Sigmoid colon (tissue), 7 donors: ENCODE measurements around the gene FER1L5. TPM values are rescaled to one million over a fixed set of nuclear protein-coding genes. Genes with fewer than 3 reads are reported as not detected.

Source experiments
- DNase-seq: peaks from one replicate; pipeline ENCODE4 v3.0.0-alpha.2; 2019
- H3K27ac ChIP-seq, 4 donors: fragments of 200-600 bp; sonication (generic); one replicate each; pipeline ENCODE4 v1.5.1; 2016 to 2019; ENCODE audit warnings: mild to moderate bottlenecking in 1 of 4
- H3K27me3 ChIP-seq, 3 donors: fragments of 200-600 bp; sonication (generic); one replicate each; pipeline ENCODE4 v1.5.1; 2019; ENCODE audit warnings: mild to moderate bottlenecking in 1 of 3
- H3K36me3 ChIP-seq, 4 donors: fragments of 200-600 bp; sonication (generic); one replicate each; pipeline ENCODE4 v1.5.1; 2016 to 2019
- H3K4me1 ChIP-seq, 4 donors: fragments of 200-600 bp; sonication (generic); one replicate each; pipeline ENCODE4 v1.5.1; 2017 to 2019
- H3K4me3 ChIP-seq, 4 donors: fragments of 200-600 bp; sonication (generic); one replicate each; pipeline ENCODE4 v1.5.1; 2017 to 2019; ENCODE audit warnings: mild to moderate bottlenecking in 2 of 4, moderate library complexity in 1 of 4
- H3K9me3 ChIP-seq, 4 donors: fragments of 200-600 bp in 3 of 4; sonication (generic) in 3 of 4; one replicate each; pipeline versions ENCODE4 v1.5.1 to v1.6.1; 2013 to 2019
- EP300 ChIP-seq, 4 donors: sonication (generic); formaldehyde crosslinking; IDR thresholded peaks; one replicate each; pipeline ENCODE4 v1.6.1; 2017; ENCODE audit warnings: antibody characterized with exemption in 4 of 4
- POLR2A ChIP-seq, 2 donors: fragments of 450-650 bp; IDR thresholded peaks; one replicate each; pipeline ENCODE4 v1.6.1; 2016; ENCODE audit warnings: antibody characterized with exemption in 2 of 2, mild to moderate bottlenecking in 2 of 2, moderate library complexity in 2 of 2
- POLR2AphosphoS5 ChIP-seq, 4 donors: sonication (generic); formaldehyde crosslinking; IDR thresholded peaks; one replicate each; pipeline ENCODE4 v1.6.1; 2017; ENCODE audit warnings: antibody characterized with exemption in 4 of 4
- WGBS, 2 donors: extraction: QIAGEN DNeasy Blood & Tissue Kit; methylation state at CpG; one replicate each; pipeline ENCODE4 v1.1.7; 2013; 5-methylcytosine and 5-hydroxymethylcytosine counted together
- intact Hi-C: fragments of 100-400 bp; cut with DNase I; formaldehyde crosslinking; loops from one replicate; pipeline ENCODE4 v1.15.1; 2023
- polyA plus RNA-seq, 3 donors: library from polyadenylated mRNA; stranded (reverse); fragments of 200-250 nt; gene quantifications; one replicate each; pipeline ENCODE4 v1.2.3, GENCODE V29; 2013
- total RNA-seq, 4 donors: library from RNA; depleted of rRNA; stranded (reverse); fragments of >200 nt; gene quantifications; one replicate each; pipeline ENCODE4 v1.1.0, GENCODE V29; 2016
- TF ChIP-seq, protein P1 (sequence below), 4 experiments: fragments of 450-650 bp in 3 of 4; fragments of 200-600 bp in 1 of 4; IDR thresholded peaks; one replicate each; pipeline ENCODE4 v1.5.1; 2016 to 2019; ENCODE audit warnings: antibody characterized with exemption in 4 of 4, mild to moderate bottlenecking in 3 of 4, moderate library complexity in 2 of 4
- donor health status: healthy with polysubstance abuse.
- donor health status: Bipolar disorder and iron deficiency.
- donor health status: healthy.

Gene FER1L5
- total and polyA plus RNA-seq, 7 donors: under 0.01 to 0.01 TPM; not detected in 5

DNA sequence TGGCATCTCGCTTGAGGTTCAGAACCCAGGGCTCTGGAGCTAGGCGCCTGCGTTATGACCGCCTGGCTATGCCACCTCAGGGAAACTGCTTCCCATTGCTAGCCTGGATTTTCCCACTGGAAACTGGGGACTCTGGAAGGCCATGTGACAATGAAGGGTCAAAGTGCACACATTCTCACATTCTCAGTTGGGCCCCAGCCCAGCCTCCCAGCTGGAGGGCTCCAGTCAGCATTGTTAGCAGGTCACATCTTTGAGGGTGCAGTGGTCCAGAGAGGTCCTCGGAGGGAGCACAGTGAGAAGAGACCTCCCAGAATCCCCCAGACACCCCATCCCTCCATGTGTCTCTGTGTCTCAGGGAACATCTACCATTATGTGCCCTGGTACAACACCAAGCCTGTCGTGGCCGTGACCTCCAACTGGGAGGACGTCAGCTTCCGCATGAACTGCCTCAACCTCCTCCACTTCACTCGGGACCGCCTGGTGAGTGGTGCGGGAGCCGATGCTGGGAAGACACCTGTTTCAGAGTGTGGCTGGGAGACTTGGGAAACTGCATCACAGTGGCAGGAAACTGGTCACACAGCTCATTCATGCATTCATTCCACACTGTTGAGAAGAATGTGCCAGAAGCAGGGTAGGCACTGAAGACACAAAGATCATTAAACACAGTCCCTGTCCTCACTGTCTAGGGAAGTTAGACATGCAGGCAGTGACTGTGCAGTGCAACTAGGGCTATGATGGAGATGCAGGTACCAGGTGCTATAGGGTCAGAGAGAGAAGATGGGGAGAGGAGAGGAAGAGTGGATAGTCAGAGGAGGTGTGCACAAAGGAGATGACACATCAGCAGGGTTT lies 41.6 kb downstream of the FER1L5 start:
- Histone ChIP-seq H3K36me3 (no peaks in the 10 kb centered on the region), H3K9me3 (no peaks in the 10 kb centered on the region), H3K27ac (no peak overlapping the region), H3K27me3 (peaks cover 0 to 23% (median 4%) of the 10 kb centered on the region in 3 donors), H3K4me3 (no peak overlapping the region), H3K4me1 (peaks cover 0 to 11% (median 8%) of the 10 kb centered on the region in 4 donors)
- no peak for TF ChIP-seq EP300 (IDR thresholded peaks at IDR 0.05)
- TF ChIP-seq, protein P1, sequence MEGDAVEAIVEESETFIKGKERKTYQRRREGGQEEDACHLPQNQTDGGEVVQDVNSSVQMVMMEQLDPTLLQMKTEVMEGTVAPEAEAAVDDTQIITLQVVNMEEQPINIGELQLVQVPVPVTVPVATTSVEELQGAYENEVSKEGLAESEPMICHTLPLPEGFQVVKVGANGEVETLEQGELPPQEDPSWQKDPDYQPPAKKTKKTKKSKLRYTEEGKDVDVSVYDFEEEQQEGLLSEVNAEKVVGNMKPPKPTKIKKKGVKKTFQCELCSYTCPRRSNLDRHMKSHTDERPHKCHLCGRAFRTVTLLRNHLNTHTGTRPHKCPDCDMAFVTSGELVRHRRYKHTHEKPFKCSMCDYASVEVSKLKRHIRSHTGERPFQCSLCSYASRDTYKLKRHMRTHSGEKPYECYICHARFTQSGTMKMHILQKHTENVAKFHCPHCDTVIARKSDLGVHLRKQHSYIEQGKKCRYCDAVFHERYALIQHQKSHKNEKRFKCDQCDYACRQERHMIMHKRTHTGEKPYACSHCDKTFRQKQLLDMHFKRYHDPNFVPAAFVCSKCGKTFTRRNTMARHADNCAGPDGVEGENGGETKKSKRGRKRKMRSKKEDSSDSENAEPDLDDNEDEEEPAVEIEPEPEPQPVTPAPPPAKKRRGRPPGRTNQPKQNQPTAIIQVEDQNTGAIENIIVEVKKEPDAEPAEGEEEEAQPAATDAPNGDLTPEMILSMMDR (IDR thresholded peaks at IDR 0.05): no peak
- no peak for TF ChIP-seq POLR2AphosphoS5 (IDR thresholded peaks at IDR 0.05)
- TF ChIP-seq POLR2A (IDR thresholded peaks at IDR 0.05): no peak
- WGBS, 2 donors: 91 to 94% methylated on average over 13 of the region's 13 CpGs
- DNase-seq: peak; percentile 46
- intact Hi-C loops: no loop called here

DNA sequence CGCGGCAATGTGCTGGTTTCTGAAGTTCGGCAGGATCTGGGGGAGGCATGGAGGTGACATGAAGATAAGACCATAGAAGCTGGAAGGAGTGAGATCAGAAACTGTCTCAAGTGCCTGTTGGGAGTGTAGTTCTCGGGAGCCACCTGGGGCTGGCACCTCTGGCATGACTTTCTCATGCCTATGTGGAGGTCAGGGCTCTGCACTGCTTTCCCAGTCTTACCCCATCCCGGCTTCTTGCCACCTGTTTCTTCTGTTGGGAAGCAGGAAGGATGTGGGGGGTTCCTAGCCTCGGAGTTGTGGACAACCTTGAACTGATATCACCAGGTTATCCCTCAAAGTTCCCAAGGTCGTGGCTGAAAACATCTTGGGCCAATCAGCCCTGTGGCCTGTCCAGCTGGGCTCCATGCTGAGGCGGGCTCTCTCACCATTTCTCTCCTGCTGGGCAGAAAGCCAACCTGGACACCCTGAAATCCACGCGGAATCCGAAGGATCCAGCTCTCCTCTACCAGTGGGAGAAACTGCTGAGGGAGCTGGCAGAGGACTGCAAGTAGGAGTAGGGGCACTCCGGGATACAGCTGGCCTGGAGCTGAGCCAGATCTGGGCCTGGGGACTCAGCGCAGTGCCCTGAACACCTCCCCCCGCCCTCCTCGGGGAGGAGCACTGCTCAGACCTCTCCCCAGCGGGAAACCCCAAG lies 42.5 kb downstream of the FER1L5 start:
- 75 to 83% methylated on average over 16 of the region's 16 CpGs for WGBS, 2 donors
- DNase-seq: no peak
- intact Hi-C loops: no loop called here

DNA sequence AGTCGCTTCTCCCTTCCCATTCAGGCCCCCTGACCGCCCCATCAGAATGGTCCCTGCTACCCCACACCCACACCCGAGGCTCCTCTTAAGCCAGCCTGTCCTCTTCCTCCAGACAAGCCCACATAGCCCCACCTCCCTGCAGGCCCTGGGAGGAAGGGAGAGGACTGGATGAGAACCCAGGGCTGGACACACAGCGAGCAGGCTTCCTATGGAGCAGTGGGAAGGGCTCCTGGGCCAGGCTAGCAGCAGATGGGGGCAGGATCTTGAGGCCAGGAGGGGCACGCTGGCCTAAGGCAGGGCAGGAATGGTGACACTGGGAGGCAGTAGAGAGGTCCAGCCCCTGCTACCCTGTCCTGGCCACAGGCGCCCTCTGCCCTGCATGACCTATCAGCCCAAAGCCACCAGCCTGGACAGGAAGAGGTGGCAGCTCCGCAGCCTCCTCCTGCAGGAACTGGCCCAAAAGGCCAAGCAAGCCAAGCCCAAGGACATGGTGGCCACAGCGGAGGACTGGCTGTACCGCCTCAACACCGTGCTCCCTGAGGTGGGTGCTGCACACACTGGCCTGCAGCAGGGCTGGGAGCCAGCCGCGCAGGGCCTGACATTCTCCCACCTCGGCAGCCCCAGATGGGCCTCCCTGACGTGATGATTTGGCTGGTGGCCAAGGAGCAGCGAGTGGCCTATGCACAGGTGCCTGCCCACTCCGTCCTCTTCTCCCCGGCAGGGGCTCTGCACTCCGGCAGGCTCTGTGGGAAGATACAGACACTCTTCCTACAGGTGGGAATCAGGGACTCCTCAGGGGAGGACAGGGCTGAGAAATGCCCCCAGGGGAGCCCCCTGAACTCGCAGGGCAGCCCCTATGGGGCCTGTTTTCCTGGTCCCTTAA lies 43.3 kb downstream of the FER1L5 start:
- no peaks in the 10 kb centered on the region for H3K9me3 ChIP-seq

More for the DNA sequence above, 42.5 kb downstream of the FER1L5 start:
- Histone ChIP-seq H3K4me3 (no peak overlapping the region), H3K9me3 (no peaks in the 10 kb centered on the region), H3K4me1 (peaks cover 0 to 11% (median 8%) of the 10 kb centered on the region in 4 donors), H3K27ac (no peak overlapping the region), H3K36me3 (no peaks in the 10 kb centered on the region), H3K27me3 (peaks cover 0 to 23% (median 4%) of the 10 kb centered on the region in 3 donors)
- TF ChIP-seq, protein P1 (IDR thresholded peaks at IDR 0.05): no peak
- no peak for TF ChIP-seq EP300 (IDR thresholded peaks at IDR 0.05)

DNA sequence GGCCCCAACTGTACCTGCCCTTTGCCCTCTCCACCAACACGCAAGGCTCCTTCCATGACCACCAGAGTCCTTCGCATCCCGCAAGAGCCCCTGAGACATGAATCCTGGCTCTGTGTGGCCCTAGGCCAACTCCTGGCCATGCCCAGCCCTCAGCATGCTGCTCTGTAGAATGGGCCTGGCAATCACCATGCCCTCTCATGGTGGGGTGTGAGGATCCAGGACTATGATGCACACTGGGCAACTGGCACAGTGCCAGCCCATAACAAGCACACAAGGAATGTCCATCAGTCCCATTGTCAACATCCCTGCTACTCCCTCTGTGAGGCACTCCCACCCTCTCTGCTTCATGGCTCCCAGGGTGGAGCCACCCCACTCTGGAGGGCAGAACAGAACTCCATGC lies 44.7 kb downstream of the FER1L5 start:
- H3K27ac ChIP-seq: no peak overlapping the region
- H3K27me3 ChIP-seq: peaks cover 0 to 23% (median 4%) of the 10 kb centered on the region in 3 donors
- DNase-seq: peak; percentile 55
- peaks cover 0 to 11% (median 8%) of the 10 kb centered on the region in 4 donors for H3K4me1 ChIP-seq
- whole genome bisulfite sequencing, 2 donors: 94 to 95% methylated on average over 3 of the region's 3 CpGs
- no peaks in the 10 kb centered on the region for H3K36me3 ChIP-seq
- TF ChIP-seq POLR2A (IDR thresholded peaks at IDR 0.05) (no peak), EP300 (IDR thresholded peaks at IDR 0.05) (no peak), POLR2AphosphoS5 (IDR thresholded peaks at IDR 0.05) (no peak)
- TF ChIP-seq, protein P1 (IDR thresholded peaks at IDR 0.05): no peak
- H3K9me3 ChIP-seq: no peaks in the 10 kb centered on the region
- H3K4me3 ChIP-seq: no peak overlapping the region
- intact Hi-C loops: no loop called here

More for the DNA sequence above, 43.3 kb downstream of the FER1L5 start:
- WGBS, 2 donors: 59 to 73% methylated on average over 19 of the region's 19 CpGs
- peak; percentile 60 for DNase-seq
- Histone ChIP-seq H3K27ac (no peak overlapping the region), H3K36me3 (no peaks in the 10 kb centered on the region), H3K4me3 (no peak overlapping the region), H3K27me3 (peaks cover 0 to 23% (median 4%) of the 10 kb centered on the region in 3 donors), H3K4me1 (peaks cover 0 to 11% (median 8%) of the 10 kb centered on the region in 4 donors)
- TF ChIP-seq, protein P1 (IDR thresholded peaks at IDR 0.05): no peak
- TF ChIP-seq POLR2A (IDR thresholded peaks at IDR 0.05): no peak
- no peak for TF ChIP-seq POLR2AphosphoS5 (IDR thresholded peaks at IDR 0.05)
- no peak for TF ChIP-seq EP300 (IDR thresholded peaks at IDR 0.05)
- intact Hi-C loops: no loop called here
